SK-N-DZ (cell line): ENCODE results near the gene CRYGN.

Experiments
- DNase-seq: peaks from one replicate; pipeline ENCODE4 v3.0.0-alpha.2; 2015; ENCODE audit warnings: low spot score
- small RNA-seq, 2 experiments: library from RNA; depleted of rRNA; stranded (forward); fragments of <200 nt; gene quantifications; one replicate each; pipeline ENCODE3, GENCODE V24; 2014

CRYGN gene

GRCh38 chr7:151380199-151381097 lies 59.5 kb downstream of the CRYGN start:
- no peak for DNase-seq

GRCh38 chr7:151379534-151380198 lies 60.3 kb downstream of the CRYGN start:
- DNase-seq, result no peak

- DNase-seq, result no peak
Observed at GRCh38 chr7:151379193-151379520, 60.8 kb downstream of the CRYGN start.

Small RNAs within 50 kb of the gene (small RNA-seq; reads per million reads assigned to genes)
- gene MIR3907 (0 reads per million in 2 experiments), gene RN7SL76P (0 reads per million in 2 experiments)
